ENCODE measurements around the gene TPD52L2. TPM values are rescaled to one million over a fixed set of nuclear protein-coding genes. Genes with fewer than 3 reads are reported as not detected.
"Not testable (repeated sequence)": the region's sequence is repeated elsewhere in the genome, so short reads cannot be mapped to it uniquely, and the experiment has no call there.

Gene TPD52L2
- polyA plus RNA-seq, 2 donors, result 82.0 to 107 TPM

DNA sequence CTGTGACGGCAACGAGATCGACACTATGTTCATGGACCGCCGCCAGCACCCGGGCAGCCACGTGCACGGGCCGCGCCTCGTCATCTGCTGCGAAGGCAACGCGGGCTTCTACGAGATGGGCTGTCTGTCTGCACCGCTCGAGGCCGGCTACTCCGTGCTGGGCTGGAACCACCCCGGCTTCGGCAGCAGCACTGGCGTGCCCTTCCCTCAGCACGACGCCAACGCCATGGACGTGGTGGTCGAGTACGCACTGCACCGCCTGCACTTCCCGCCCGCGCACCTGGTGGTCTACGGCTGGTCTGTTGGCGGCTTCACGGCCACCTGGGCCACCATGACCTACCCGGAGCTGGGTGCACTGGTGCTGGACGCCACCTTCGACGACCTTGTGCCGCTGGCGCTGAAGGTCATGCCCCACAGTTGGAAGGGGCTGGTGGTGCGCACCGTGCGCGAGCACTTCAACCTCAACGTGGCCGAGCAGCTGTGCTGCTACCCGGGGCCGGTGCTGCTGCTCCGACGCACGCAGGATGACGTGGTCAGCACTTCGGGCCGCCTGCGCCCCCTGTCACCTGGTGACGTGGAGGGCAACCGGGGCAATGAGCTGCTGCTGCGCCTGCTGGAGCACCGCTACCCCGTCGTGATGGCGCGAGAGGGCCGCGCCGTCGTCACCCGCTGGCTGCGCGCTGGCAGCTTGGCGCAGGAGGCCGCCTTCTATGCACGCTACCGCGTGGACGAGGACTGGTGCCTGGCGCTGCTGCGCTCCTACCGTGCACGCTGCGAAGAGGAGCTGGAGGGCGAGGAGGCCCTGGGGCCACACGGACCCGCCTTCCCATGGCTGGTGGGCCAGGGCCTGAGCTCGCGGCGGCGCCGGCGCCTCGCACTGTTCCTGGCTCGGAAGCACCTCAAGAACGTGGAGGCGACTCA is 2.8 kb upstream of the TPD52L2 start:
- H3K9me3 ChIP-seq (ENCODE audit: control insufficient read depth in 2 of 2, insufficient read depth in 1 of 2, low read depth in 1 of 2, low read length in 1 of 2), result no peaks in the 10 kb centered on the region
- H3K36me3 ChIP-seq (ENCODE audit: control insufficient read depth in 2 of 2, insufficient read depth in 2 of 2, low read length in 1 of 2), result peaks cover 0 to 16% of the 10 kb centered on the region in 2 donors
- peaks cover 0 to 22% of the 10 kb centered on the region in 2 donors for H3K4me1 ChIP-seq (ENCODE audit: control insufficient read depth in 2 of 2, insufficient read depth in 2 of 2, low read length in 1 of 2)
- H3K4me3 ChIP-seq (ENCODE audit: low read depth in 1 of 2, low read length in 2 of 2), result no peak overlapping the region
- peaks cover 0 to 4% of the 10 kb centered on the region in 2 donors for H3K27me3 ChIP-seq (ENCODE audit: control insufficient read depth in 1 of 2, insufficient read depth in 2 of 2, low read length in 2 of 2)
- 97% methylated on average over 92 to 95 of the region's 95 CpGs for WGBS, 2 donors
- no peak overlapping the region for H3K27ac ChIP-seq (ENCODE audit: low read depth in 2 of 2, low read length in 1 of 2)

DNA sequence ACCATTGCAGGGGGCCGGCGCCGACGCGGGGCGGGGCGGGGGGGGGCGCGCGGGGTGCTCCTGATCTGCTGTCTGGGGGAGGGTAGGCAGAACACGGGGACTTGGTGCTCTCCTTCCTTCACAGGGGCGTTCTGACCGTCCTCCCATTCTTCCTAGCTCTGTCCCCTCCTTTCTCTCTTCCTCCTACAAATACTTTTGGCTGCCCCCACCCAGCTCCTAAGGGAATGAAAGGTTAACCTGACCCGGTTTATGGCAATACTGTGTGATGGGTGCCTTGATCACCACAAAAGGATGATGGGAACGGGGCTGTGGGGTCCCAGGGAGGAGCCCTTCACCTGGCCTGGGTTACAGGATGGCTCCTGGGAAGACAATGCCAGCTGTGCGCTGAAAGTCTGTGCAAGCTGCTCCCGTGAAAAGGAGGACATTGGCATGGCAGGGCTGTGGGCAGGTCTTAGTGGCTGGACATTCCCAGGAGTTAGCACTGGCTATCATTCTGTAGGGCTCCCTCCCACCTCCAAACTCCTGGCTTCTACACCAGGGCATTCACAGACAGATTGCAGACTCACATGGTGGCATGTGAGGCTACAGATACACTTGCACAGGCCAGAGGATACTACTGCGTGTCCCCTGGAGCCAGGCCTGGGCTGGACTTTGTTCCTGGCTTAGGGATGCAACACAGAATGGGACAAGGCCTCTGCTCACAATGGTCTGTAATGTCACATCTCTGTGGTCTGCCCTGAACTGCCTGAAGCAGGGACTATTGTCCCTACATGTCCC is 1.9 kb upstream of the TPD52L2 start:
- H3K4me1 ChIP-seq (ENCODE audit: control insufficient read depth in 2 of 2, insufficient read depth in 2 of 2, low read length in 1 of 2), result peaks cover 0 to 19% of the 10 kb centered on the region in 2 donors
- H3K27me3 ChIP-seq (ENCODE audit: control insufficient read depth in 1 of 2, insufficient read depth in 2 of 2, low read length in 2 of 2), result no peaks in the 10 kb centered on the region
- peaks cover 0 to 16% of the 10 kb centered on the region in 2 donors for H3K36me3 ChIP-seq (ENCODE audit: control insufficient read depth in 2 of 2, insufficient read depth in 2 of 2, low read length in 1 of 2)
- H3K4me3 ChIP-seq (ENCODE audit: low read depth in 1 of 2, low read length in 2 of 2), result peak overlapping the region; percentile 60 to 85
- peak overlapping the region; percentile 92 to 99 for H3K27ac ChIP-seq (ENCODE audit: low read depth in 2 of 2, low read length in 1 of 2)
- no peaks in the 10 kb centered on the region for H3K9me3 ChIP-seq (ENCODE audit: control insufficient read depth in 2 of 2, insufficient read depth in 1 of 2, low read depth in 1 of 2, low read length in 1 of 2)
- WGBS, 2 donors, result 83% methylated on average over 12 to 18 of the region's 18 CpGs

DNA sequence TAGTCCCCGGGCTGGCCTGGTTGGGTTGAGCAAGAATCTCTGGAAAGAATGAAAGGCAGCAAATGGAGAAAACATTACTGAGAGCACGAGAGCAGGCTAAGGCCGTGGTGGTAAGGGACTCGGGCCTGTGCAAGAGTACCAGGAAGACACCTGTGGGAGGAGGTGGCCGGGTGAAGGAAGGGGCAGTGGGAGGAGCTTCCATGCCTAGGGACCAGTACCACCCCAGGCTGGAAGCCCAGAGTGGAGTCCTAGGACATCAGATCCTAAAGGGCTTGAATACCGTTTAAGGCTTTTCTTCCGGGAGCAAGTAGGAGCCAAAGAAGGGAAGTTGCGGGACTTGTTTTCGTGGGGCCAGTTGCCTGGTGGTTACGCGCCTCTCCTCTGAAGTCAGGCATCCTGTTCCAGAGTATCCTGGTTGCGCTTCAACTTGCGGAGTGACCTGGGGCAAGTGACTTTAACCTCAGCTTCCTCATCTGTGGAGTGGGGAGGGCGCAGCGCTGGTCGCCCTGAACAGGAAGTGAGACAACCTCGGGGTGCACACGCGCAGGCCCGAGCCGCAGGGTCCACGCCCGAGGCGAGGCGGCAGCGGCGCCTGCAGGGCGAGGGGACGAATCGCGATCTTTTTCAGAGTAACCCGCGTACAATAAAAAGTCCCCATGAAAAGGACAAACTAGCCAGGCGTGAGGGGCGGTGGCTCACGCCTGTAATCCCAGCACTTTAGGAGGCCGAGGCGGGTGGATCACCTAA is 1.1 kb upstream of the TPD52L2 start:
- peak overlapping the region; percentile 60 to 85 for H3K4me3 ChIP-seq (ENCODE audit: low read depth in 1 of 2, low read length in 2 of 2)
- H3K27ac ChIP-seq (ENCODE audit: low read depth in 2 of 2, low read length in 1 of 2), result peak overlapping the region; percentile 92 to 99
- no peaks in the 10 kb centered on the region for H3K9me3 ChIP-seq (ENCODE audit: control insufficient read depth in 2 of 2, insufficient read depth in 1 of 2, low read depth in 1 of 2, low read length in 1 of 2)
- 3% methylated on average over 38 of the region's 38 CpGs for WGBS, 2 donors
- no peaks in the 10 kb centered on the region for H3K27me3 ChIP-seq (ENCODE audit: control insufficient read depth in 1 of 2, insufficient read depth in 2 of 2, low read length in 2 of 2)
- peaks cover 0 to 14% of the 10 kb centered on the region in 2 donors for H3K4me1 ChIP-seq (ENCODE audit: control insufficient read depth in 2 of 2, insufficient read depth in 2 of 2, low read length in 1 of 2)
- H3K36me3 ChIP-seq (ENCODE audit: control insufficient read depth in 2 of 2, insufficient read depth in 2 of 2, low read length in 1 of 2), result peaks cover 2 to 20% of the 10 kb centered on the region in 2 donors

GRCh38 chr20:63864545-63864977 is 509 bp upstream of the TPD52L2 start:
- Histone ChIP-seq H3K27me3 (ENCODE audit: control insufficient read depth in 1 of 2, insufficient read depth in 2 of 2, low read length in 2 of 2) (no peaks in the 10 kb centered on the region), H3K4me3 (ENCODE audit: low read depth in 1 of 2, low read length in 2 of 2) (peak overlapping the region; percentile 60 to 85), H3K4me1 (ENCODE audit: control insufficient read depth in 2 of 2, insufficient read depth in 2 of 2, low read length in 1 of 2) (peaks cover 0 to 14% of the 10 kb centered on the region in 2 donors), H3K9me3 (ENCODE audit: control insufficient read depth in 2 of 2, insufficient read depth in 1 of 2, low read depth in 1 of 2, low read length in 1 of 2) (no peaks in the 10 kb centered on the region), H3K36me3 (ENCODE audit: control insufficient read depth in 2 of 2, insufficient read depth in 2 of 2, low read length in 1 of 2) (peaks cover 2 to 25% of the 10 kb centered on the region in 2 donors), H3K27ac (ENCODE audit: low read depth in 2 of 2, low read length in 1 of 2) (peak overlapping the region; percentile 92 to 99)
- WGBS, 2 donors, result 0 to 1% methylated on average over 25 of the region's 25 CpGs

GRCh38 chr20:63867042-63867441 is 2.0 kb downstream of the TPD52L2 start:
- peak overlapping the region in 1 of 2 donors; percentile 5 for H3K4me3 ChIP-seq (ENCODE audit: low read depth in 1 of 2, low read length in 2 of 2)
- not testable (repeated sequence) for H3K9me3 ChIP-seq (ENCODE audit: control insufficient read depth in 2 of 2, insufficient read depth in 1 of 2, low read depth in 1 of 2, low read length in 1 of 2); H3K27me3 ChIP-seq (ENCODE audit: control insufficient read depth in 1 of 2, insufficient read depth in 2 of 2, low read length in 2 of 2); H3K27ac ChIP-seq (ENCODE audit: low read depth in 2 of 2, low read length in 1 of 2)
- WGBS, 2 donors, result 94 to 96% methylated on average over 13 of the region's 13 CpGs
- H3K4me1 ChIP-seq (ENCODE audit: control insufficient read depth in 2 of 2, insufficient read depth in 2 of 2, low read length in 1 of 2), result peaks cover 0 to 10% of the 10 kb centered on the region in 2 donors
- H3K36me3 ChIP-seq (ENCODE audit: control insufficient read depth in 2 of 2, insufficient read depth in 2 of 2, low read length in 1 of 2), result peaks cover 2 to 20% of the 10 kb centered on the region in 2 donors

GRCh38 chr20:63868264-63868663 is 3.2 kb downstream of the TPD52L2 start:
- Histone ChIP-seq H3K36me3 (ENCODE audit: control insufficient read depth in 2 of 2, insufficient read depth in 2 of 2, low read length in 1 of 2) (peaks cover 2 to 17% of the 10 kb centered on the region in 2 donors), H3K4me1 (ENCODE audit: control insufficient read depth in 2 of 2, insufficient read depth in 2 of 2, low read length in 1 of 2) (peaks cover 0 to 7% of the 10 kb centered on the region in 2 donors), H3K4me3 (ENCODE audit: low read depth in 1 of 2, low read length in 2 of 2) (no peak overlapping the region), H3K27me3 (ENCODE audit: control insufficient read depth in 1 of 2, insufficient read depth in 2 of 2, low read length in 2 of 2) (no peaks in the 10 kb centered on the region), H3K9me3 (ENCODE audit: control insufficient read depth in 2 of 2, insufficient read depth in 1 of 2, low read depth in 1 of 2, low read length in 1 of 2) (no peaks in the 10 kb centered on the region), H3K27ac (ENCODE audit: low read depth in 2 of 2, low read length in 1 of 2) (no peak overlapping the region)
- WGBS, 2 donors, result 91 to 94% methylated on average over 5 of the region's 5 CpGs

GRCh38 chr20:63873477-63873971 is 8.5 kb downstream of the TPD52L2 start:
- Histone ChIP-seq H3K9me3 (ENCODE audit: control insufficient read depth in 2 of 2, insufficient read depth in 1 of 2, low read depth in 1 of 2, low read length in 1 of 2) (no peaks in the 10 kb centered on the region), H3K36me3 (ENCODE audit: control insufficient read depth in 2 of 2, insufficient read depth in 2 of 2, low read length in 1 of 2) (peaks cover 8 to 43% of the 10 kb centered on the region in 2 donors), H3K27me3 (ENCODE audit: control insufficient read depth in 1 of 2, insufficient read depth in 2 of 2, low read length in 2 of 2) (no peaks in the 10 kb centered on the region), H3K4me1 (ENCODE audit: control insufficient read depth in 2 of 2, insufficient read depth in 2 of 2, low read length in 1 of 2) (peaks cover 0 to 6% of the 10 kb centered on the region in 2 donors), H3K27ac (ENCODE audit: low read depth in 2 of 2, low read length in 1 of 2) (peak overlapping the region; percentile 58 to 73), H3K4me3 (ENCODE audit: low read depth in 1 of 2, low read length in 2 of 2) (no peak overlapping the region)
- 55 to 62% methylated on average over 14 of the region's 14 CpGs for WGBS, 2 donors

GRCh38 chr20:63874241-63874640 is 9.2 kb downstream of the TPD52L2 start:
- peaks cover 7 to 44% of the 10 kb centered on the region in 2 donors for H3K36me3 ChIP-seq (ENCODE audit: control insufficient read depth in 2 of 2, insufficient read depth in 2 of 2, low read length in 1 of 2)
- WGBS, 2 donors, result 86 to 89% methylated on average over 7 of the region's 7 CpGs
- not testable (repeated sequence) for H3K27me3 ChIP-seq (ENCODE audit: control insufficient read depth in 1 of 2, insufficient read depth in 2 of 2, low read length in 2 of 2); H3K9me3 ChIP-seq (ENCODE audit: control insufficient read depth in 2 of 2, insufficient read depth in 1 of 2, low read depth in 1 of 2, low read length in 1 of 2); H3K4me1 ChIP-seq (ENCODE audit: control insufficient read depth in 2 of 2, insufficient read depth in 2 of 2, low read length in 1 of 2); H3K27ac ChIP-seq (ENCODE audit: low read depth in 2 of 2, low read length in 1 of 2); H3K4me3 ChIP-seq (ENCODE audit: low read depth in 1 of 2, low read length in 2 of 2)
